ENCODE results near the gene RAB12. TPM values are rescaled to one million over a fixed set of nuclear protein-coding genes. Genes with fewer than 3 reads are reported as not detected.

RAB12 gene
- total and polyA plus RNA-seq, 2 of the 13 experiments (the other 11 are each of a cell fraction or from before 2014, with no cell fraction given) = 9.5 to 25.3 TPM

DNA sequence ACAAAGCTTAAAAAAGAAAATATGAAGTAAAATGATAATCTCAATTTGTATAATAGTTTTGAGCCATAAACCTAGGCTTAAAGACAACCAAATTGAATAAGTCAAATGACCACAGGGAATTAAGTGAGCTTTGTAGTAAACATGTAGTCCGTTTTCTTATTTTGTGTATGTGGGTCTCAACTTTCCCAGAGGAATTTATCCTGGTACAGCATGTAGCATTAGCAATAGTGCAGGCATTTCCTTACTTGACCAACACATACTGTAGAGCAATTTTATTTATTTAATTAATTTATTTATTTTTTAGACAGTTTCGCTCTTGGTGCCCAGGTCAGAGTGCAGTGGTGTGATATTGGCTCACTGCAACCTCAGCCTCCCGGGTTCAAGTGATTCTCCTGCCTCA lies 58.6 kb downstream of the RAB12 start (continued):
- TF ChIP-seq, protein P1, sequence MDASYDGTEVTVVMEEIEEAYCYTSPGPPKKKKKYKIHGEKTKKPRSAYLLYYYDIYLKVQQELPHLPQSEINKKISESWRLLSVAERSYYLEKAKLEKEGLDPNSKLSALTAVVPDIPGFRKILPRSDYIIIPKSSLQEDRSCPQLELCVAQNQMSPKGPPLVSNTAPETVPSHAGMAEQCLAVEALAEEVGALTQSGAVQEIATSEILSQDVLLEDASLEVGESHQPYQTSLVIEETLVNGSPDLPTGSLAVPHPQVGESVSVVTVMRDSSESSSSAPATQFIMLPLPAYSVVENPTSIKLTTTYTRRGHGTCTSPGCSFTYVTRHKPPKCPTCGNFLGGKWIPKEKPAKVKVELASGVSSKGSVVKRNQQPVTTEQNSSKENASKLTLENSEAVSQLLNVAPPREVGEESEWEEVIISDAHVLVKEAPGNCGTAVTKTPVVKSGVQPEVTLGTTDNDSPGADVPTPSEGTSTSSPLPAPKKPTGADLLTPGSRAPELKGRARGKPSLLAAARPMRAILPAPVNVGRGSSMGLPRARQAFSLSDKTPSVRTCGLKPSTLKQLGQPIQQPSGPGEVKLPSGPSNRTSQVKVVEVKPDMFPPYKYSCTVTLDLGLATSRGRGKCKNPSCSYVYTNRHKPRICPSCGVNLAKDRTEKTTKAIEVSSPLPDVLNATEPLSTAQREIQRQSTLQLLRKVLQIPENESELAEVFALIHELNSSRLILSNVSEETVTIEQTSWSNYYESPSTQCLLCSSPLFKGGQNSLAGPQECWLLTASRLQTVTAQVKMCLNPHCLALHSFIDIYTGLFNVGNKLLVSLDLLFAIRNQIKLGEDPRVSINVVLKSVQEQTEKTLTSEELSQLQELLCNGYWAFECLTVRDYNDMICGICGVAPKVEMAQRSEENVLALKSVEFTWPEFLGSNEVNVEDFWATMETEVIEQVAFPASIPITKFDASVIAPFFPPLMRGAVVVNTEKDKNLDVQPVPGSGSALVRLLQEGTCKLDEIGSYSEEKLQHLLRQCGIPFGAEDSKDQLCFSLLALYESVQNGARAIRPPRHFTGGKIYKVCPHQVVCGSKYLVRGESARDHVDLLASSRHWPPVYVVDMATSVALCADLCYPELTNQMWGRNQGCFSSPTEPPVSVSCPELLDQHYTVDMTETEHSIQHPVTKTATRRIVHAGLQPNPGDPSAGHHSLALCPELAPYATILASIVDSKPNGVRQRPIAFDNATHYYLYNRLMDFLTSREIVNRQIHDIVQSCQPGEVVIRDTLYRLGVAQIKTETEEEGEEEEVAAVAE (CRISPR knock-in tag; IDR thresholded peaks at IDR 0.05; ENCODE audit: borderline replicate concordance) = no peak
- TF ChIP-seq, protein P2, sequence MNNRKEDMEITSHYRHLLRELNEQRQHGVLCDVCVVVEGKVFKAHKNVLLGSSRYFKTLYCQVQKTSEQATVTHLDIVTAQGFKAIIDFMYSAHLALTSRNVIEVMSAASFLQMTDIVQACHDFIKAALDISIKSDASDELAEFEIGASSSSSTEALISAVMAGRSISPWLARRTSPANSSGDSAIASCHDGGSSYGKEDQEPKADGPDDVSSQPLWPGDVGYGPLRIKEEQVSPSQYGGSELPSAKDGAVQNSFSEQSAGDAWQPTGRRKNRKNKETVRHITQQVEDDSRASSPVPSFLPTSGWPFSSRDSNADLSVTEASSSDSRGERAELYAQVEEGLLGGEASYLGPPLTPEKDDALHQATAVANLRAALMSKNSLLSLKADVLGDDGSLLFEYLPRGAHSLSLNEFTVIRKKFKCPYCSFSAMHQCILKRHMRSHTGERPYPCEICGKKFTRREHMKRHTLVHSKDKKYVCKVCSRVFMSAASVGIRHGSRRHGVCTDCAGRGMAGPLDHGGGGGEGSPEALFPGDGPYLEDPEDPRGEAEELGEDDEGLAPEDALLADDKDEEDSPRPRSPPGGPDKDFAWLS (CRISPR knock-in tag; IDR thresholded peaks at IDR 0.05; ENCODE audit: borderline replicate concordance) = no peak
- TF ChIP-seq ZFY (CRISPR knock-in tag; IDR thresholded peaks at IDR 0.05) = no peak
- no peak for TF ChIP-seq SNRNP70 (IDR thresholded peaks at IDR 0.05; ENCODE audit: low read depth, low read length)
- TF ChIP-seq NFIB (CRISPR knock-in tag; IDR thresholded peaks at IDR 0.05; ENCODE audit: borderline replicate concordance) = no peak
- no peak for TF ChIP-seq TSC22D2 (CRISPR knock-in tag; IDR thresholded peaks at IDR 0.05; ENCODE audit: borderline replicate concordance)

DNA sequence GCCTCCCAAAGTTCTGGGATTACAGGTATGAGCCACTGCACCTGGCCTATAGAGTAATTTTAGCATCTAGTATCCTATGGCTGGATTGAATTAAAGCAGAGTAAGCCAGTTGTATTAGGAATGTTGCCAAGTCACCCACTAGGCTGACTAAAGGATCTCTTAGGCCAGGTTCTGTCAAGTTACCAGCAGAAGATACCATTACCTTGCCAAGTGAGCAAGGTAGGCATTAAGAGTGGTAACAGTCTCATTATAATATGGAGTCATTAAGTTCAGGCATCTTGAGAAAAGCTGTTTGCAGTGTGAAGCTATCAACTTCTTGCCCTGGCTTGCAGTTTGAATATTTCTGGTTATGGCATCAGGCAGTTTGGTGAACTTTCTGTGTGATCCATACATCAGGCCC lies 59.1 kb downstream of the RAB12 start:
- Histone ChIP-seq H3K79me2 (ENCODE audit: insufficient read depth, low read length) (no peaks in the 10 kb centered on the region), H3K27me3 (ENCODE audit: control insufficient read depth in 1 of 2, insufficient read depth in 2 of 2, low read length in 2 of 2) (peaks cover 0 to 13% of the 10 kb centered on the region in 2 experiments; a peak in 3 of 5 replicates), H4K20me1 (ENCODE audit: insufficient read depth, low read length) (no peaks in the 10 kb centered on the region), H3K36me3 (replicated peaks in 1 of 2; ENCODE audit: control insufficient read depth in 1 of 2, insufficient read depth in 2 of 2, low read length in 2 of 2) (no peaks in the 10 kb centered on the region), H3K4me3 (replicated peaks in 1 of 3; ENCODE audit: insufficient read depth in 1 of 3, low read depth in 2 of 3, low read length in 3 of 3) (no peak overlapping the region), H3K4me2 (ENCODE audit: low read depth, low read length) (no peak overlapping the region), H3K27ac (ENCODE audit: extremely low read length, insufficient read depth, low read length) (no peak overlapping the region), H3K9ac (ENCODE audit: insufficient read depth, low read depth, low read length) (no peak overlapping the region), H3K9me3 (ENCODE audit: low read length) (no peaks in the 10 kb centered on the region), H2AFZ (ENCODE audit: low read length) (no peak overlapping the region), H3K4me1 (ENCODE audit: insufficient read depth, low read length) (no peaks in the 10 kb centered on the region)
- intact Hi-C loops (cut with micrococcal nuclease; ENCODE audit: unreplicated experiment) = no loop called here
- BruUV-seq (replicated peaks) = no TSS peak
- CTCF ChIA-PET (ENCODE audit: low intra/inter-chr PET ratio, low total read pairs) = no interaction called here
- TF ChIP-seq RAD21 (CRISPR knock-in tag; IDR thresholded peaks at IDR 0.05) (no peak), GATA4 (IDR thresholded peaks at IDR 0.05; ENCODE audit: borderline replicate concordance, low read depth) (no peak)
- in situ Hi-C loops (cut with HindIII; ENCODE audit: extremely low pct_ligation_motif_present, low pct_unique_long_range_greater_than_20kb) = no loop called here
- POLR2A ChIA-PET = no interaction called here
- ATAC-seq (no peak), DNase-seq (ENCODE audit: low spot score) (no peak), FAIRE-seq (no peak)

Measured in HepG2 (cell line).